Smooth muscle cell (in vitro differentiated cells): ENCODE results near the gene UBR1. TPM values are rescaled to one million over a fixed set of nuclear protein-coding genes. Genes with fewer than 3 reads are reported as not detected.

ENCODE experiments used
- DNase-seq: peaks from one replicate; lab custom pipeline; 2025; ENCODE audit not compliant: unreplicated experiment; lab: John Stamatoyannopoulos, UW
- H2AFZ ChIP-seq: fragments of 200-600 bp; sonication (generic); 2 replicates; pipeline ENCODE4 v1.6.0; 2016; ENCODE audit warnings: antibody characterized with exemption, low read depth, mild to moderate bottlenecking
- H3F3A ChIP-seq: fragments of 200-600 bp; sonication (generic); 2 replicates; pipeline ENCODE4 v1.6.0; 2017; ENCODE audit warnings: antibody characterized with exemption, low read depth
- H3K27ac ChIP-seq: fragments of 200-600 bp; sonication (generic); 2 replicates; pipeline ENCODE4 v1.5.1; 2016; ENCODE audit warnings: low read depth, mild to moderate bottlenecking
- H3K27me3 ChIP-seq: fragments of 200-600 bp; sonication (generic); 2 replicates; pipeline ENCODE4 v1.6.1; 2016; ENCODE audit warnings: low read depth, mild to moderate bottlenecking
- H3K36me3 ChIP-seq: fragments of 200-600 bp; sonication (generic); 2 replicates; pipeline ENCODE4 v1.5.1; 2016; ENCODE audit warnings: low read depth
- H3K4me1 ChIP-seq: fragments of 200-600 bp; sonication (generic); 2 replicates; pipeline ENCODE4 v1.5.1; 2016; ENCODE audit warnings: low read depth
- H3K4me2 ChIP-seq: fragments of 200-600 bp; sonication (generic); 2 replicates; pipeline ENCODE4 v1.6.0; 2016; ENCODE audit warnings: mild to moderate bottlenecking
- H3K4me3 ChIP-seq: fragments of 200-600 bp; sonication (generic); 2 replicates; pipeline ENCODE4 v1.5.1; 2016; ENCODE audit warnings: mild to moderate bottlenecking
- H3K79me2 ChIP-seq: fragments of 200-600 bp; sonication (generic); 2 replicates; pipeline ENCODE4 v1.6.0; 2016; ENCODE audit warnings: low read depth, mild to moderate bottlenecking
- H3K9ac ChIP-seq: fragments of 200-600 bp; sonication (generic); 2 replicates; pipeline ENCODE4 v1.6.0; 2016; ENCODE audit warnings: low read depth
- H3K9me3 ChIP-seq: fragments of 200-600 bp; sonication (generic); replicated peaks from 2 replicates; pipeline ENCODE4 v1.5.1; 2016; ENCODE audit warnings: low read depth
- H4K20me1 ChIP-seq: fragments of 200-600 bp; sonication (generic); 2 replicates; pipeline ENCODE4 v1.6.0; 2016; ENCODE audit warnings: low read depth
- WGBS: methylation state at CpG from one replicate; pipeline ENCODE4 v1.1.7; 2016; ENCODE audit warnings: low lambda C conversion rate; 5-methylcytosine and 5-hydroxymethylcytosine counted together
- polyA plus RNA-seq: library from polyadenylated mRNA; unstranded; fragments of >200 nt; fragmentation: Nextera tagmentation; extraction: Ambion mirVana; gene quantifications from 2 replicates; pipeline ENCODE4 v1.2.1, GENCODE V29; 2016
- total RNA-seq: library from RNA; depleted of rRNA; stranded (reverse); fragments of >200 nt; gene quantifications from 2 replicates; pipeline ENCODE4 v1.2.3, GENCODE V29; 2014
- TF ChIP-seq, protein P1 (sequence below): fragments of 200-600 bp; sonication (generic); IDR thresholded peaks from 2 replicates; pipeline ENCODE4 v1.5.1; 2017; ENCODE audit warnings: borderline replicate concordance, mild to moderate bottlenecking, antibody characterized with exemption; ENCODE audit not compliant: insufficient read depth, poor library complexity, severe bottlenecking

Gene UBR1
- total and polyA plus RNA-seq, 2 experiments from 2014 or later = 8.7 to 24.0 TPM

DNA sequence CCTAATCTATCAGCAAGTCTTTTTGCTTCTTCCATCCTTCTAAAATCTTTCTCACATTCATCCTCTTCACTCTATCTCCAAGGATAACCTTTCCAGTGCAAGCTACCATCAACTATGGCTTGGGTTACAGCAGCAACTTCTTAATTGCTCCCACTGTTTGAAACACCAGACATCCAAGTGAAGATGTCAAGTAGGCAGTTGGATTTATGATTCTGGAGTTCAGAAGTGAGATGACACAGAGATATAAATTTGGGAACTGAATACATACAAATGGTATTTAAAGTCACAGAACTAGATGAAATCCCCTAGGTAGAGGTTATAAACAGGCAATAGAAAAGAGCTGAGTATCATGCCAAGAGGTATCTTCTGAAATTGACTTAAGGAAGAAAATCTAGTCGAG is 3.7 kb downstream of the UBR1 start:
- no peak overlapping the region for H3K27ac ChIP-seq
- no peaks in the 10 kb centered on the region for H3K36me3 ChIP-seq
- no peak overlapping the region for H2AFZ ChIP-seq
- TF ChIP-seq, protein P1, sequence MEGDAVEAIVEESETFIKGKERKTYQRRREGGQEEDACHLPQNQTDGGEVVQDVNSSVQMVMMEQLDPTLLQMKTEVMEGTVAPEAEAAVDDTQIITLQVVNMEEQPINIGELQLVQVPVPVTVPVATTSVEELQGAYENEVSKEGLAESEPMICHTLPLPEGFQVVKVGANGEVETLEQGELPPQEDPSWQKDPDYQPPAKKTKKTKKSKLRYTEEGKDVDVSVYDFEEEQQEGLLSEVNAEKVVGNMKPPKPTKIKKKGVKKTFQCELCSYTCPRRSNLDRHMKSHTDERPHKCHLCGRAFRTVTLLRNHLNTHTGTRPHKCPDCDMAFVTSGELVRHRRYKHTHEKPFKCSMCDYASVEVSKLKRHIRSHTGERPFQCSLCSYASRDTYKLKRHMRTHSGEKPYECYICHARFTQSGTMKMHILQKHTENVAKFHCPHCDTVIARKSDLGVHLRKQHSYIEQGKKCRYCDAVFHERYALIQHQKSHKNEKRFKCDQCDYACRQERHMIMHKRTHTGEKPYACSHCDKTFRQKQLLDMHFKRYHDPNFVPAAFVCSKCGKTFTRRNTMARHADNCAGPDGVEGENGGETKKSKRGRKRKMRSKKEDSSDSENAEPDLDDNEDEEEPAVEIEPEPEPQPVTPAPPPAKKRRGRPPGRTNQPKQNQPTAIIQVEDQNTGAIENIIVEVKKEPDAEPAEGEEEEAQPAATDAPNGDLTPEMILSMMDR = no peak
- H3K4me1 ChIP-seq = peaks cover 10% of the 10 kb centered on the region
- WGBS = 95% methylated on average over 1 of the region's 1 CpG
- H3K79me2 ChIP-seq = peaks cover 51% of the 10 kb centered on the region
- H3F3A ChIP-seq = peaks cover 4% of the 10 kb centered on the region
- H4K20me1 ChIP-seq = peaks cover 65% of the 10 kb centered on the region
- no peak for DNase-seq
- no peak overlapping the region for H3K4me3 ChIP-seq
- H3K27me3 ChIP-seq = no peaks in the 10 kb centered on the region
- H3K4me2 ChIP-seq = no peak overlapping the region
- H3K9ac ChIP-seq = no peak overlapping the region
- H3K9me3 ChIP-seq = no peaks in the 10 kb centered on the region

GRCh38 chr15:43100971-43101370 is 4.9 kb downstream of the UBR1 start:
- Histone ChIP-seq H3K36me3 (no peaks in the 10 kb centered on the region), H2AFZ (no peak overlapping the region), H3K9me3 (no peaks in the 10 kb centered on the region), H3K79me2 (peaks cover 60% of the 10 kb centered on the region), H4K20me1 (peaks cover 77% of the 10 kb centered on the region), H3K4me1 (peaks cover 7% of the 10 kb centered on the region), H3K4me3 (no peak overlapping the region), H3K4me2 (peak overlapping the region; percentile 30), H3F3A (peaks cover 4% of the 10 kb centered on the region), H3K27ac (peak overlapping the region; percentile 6), H3K9ac (no peak overlapping the region), H3K27me3 (no peaks in the 10 kb centered on the region)
- DNase-seq = no peak
- TF ChIP-seq, protein P1 = no peak

GRCh38 chr15:43099105-43099845 is 6.6 kb downstream of the UBR1 start:
- no peaks in the 10 kb centered on the region for H3K9me3 ChIP-seq
- no peak overlapping the region for H3K4me3 ChIP-seq
- H3F3A ChIP-seq = peaks cover 12% of the 10 kb centered on the region
- H3K79me2 ChIP-seq = peaks cover 46% of the 10 kb centered on the region
- no peaks in the 10 kb centered on the region for H3K36me3 ChIP-seq
- H3K4me1 ChIP-seq = peaks cover 9% of the 10 kb centered on the region
- WGBS = 98% methylated on average over 10 of the region's 10 CpGs
- H2AFZ ChIP-seq = no peak overlapping the region
- no peak for DNase-seq
- TF ChIP-seq, protein P1 = no peak
- H3K27ac ChIP-seq = no peak overlapping the region
- H3K4me2 ChIP-seq = no peak overlapping the region
- H3K27me3 ChIP-seq = no peaks in the 10 kb centered on the region
- peaks cover 94% of the 10 kb centered on the region for H4K20me1 ChIP-seq
- H3K9ac ChIP-seq = no peak overlapping the region

DNA sequence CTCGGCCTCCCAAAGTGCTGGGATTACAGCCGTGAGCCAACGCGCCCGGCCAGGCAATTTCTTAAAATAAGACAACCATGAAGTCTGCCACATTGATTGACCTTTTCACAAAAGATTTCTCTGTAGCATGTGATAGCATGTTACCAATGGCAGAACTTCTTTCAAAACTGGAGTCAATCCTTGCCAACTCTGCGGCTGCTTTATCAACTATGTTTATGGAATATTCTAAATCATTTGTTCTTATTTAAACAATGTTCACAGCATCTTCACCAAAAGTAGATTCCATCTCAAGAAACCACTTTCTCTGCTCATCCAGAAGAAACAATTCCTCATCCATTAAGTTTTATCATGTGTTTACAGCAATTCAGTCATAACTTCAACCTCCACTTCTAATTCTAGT is 9.4 kb downstream of the UBR1 start:
- no peaks in the 10 kb centered on the region for H3K9me3 ChIP-seq
- no peak overlapping the region for H2AFZ ChIP-seq
- no peaks in the 10 kb centered on the region for H3K27me3 ChIP-seq
- H3K4me2 ChIP-seq = peak overlapping the region; percentile 15
- H3K27ac ChIP-seq = no peak overlapping the region
- TF ChIP-seq, protein P1 = no peak
- no peak overlapping the region for H3K9ac ChIP-seq
- peaks cover 100% of the 10 kb centered on the region for H4K20me1 ChIP-seq
- peaks cover 18% of the 10 kb centered on the region for H3F3A ChIP-seq
- H3K79me2 ChIP-seq = peaks cover 34% of the 10 kb centered on the region
- H3K4me1 ChIP-seq = peaks cover 17% of the 10 kb centered on the region
- 97% methylated on average over 6 of the region's 6 CpGs for WGBS
- no peak for DNase-seq
- no peaks in the 10 kb centered on the region for H3K36me3 ChIP-seq
- H3K4me3 ChIP-seq = no peak overlapping the region
